Sigmoid colon (tissue), 7 donors: ENCODE data around the gene DDOST. TPM values are rescaled to one million over a fixed set of nuclear protein-coding genes. Genes with fewer than 3 reads are reported as not detected.

Experiments used
- DNase-seq: peaks from one replicate; pipeline ENCODE4 v3.0.0-alpha.2; 2019
- H3K27ac ChIP-seq, 4 donors: fragments of 200-600 bp; sonication (generic); one replicate each; pipeline ENCODE4 v1.5.1; 2016 to 2019; ENCODE audit warnings: mild to moderate bottlenecking in 1 of 4
- H3K27me3 ChIP-seq, 3 donors: fragments of 200-600 bp; sonication (generic); one replicate each; pipeline ENCODE4 v1.5.1; 2019; ENCODE audit warnings: mild to moderate bottlenecking in 1 of 3
- H3K36me3 ChIP-seq, 4 donors: fragments of 200-600 bp; sonication (generic); one replicate each; pipeline ENCODE4 v1.5.1; 2016 to 2019
- H3K4me1 ChIP-seq, 4 donors: fragments of 200-600 bp; sonication (generic); one replicate each; pipeline ENCODE4 v1.5.1; 2017 to 2019
- H3K4me3 ChIP-seq, 4 donors: fragments of 200-600 bp; sonication (generic); one replicate each; pipeline ENCODE4 v1.5.1; 2017 to 2019; ENCODE audit warnings: mild to moderate bottlenecking in 2 of 4, moderate library complexity in 1 of 4
- H3K9me3 ChIP-seq, 4 donors: fragments of 200-600 bp in 3 of 4; sonication (generic) in 3 of 4; one replicate each; pipeline versions ENCODE4 v1.5.1 to v1.6.1; 2013 to 2019
- EP300 ChIP-seq, 4 donors: sonication (generic); formaldehyde crosslinking; IDR thresholded peaks; one replicate each; pipeline ENCODE4 v1.6.1; 2017; ENCODE audit warnings: antibody characterized with exemption in 4 of 4
- POLR2A ChIP-seq, 2 donors: fragments of 450-650 bp; IDR thresholded peaks; one replicate each; pipeline ENCODE4 v1.6.1; 2016; ENCODE audit warnings: antibody characterized with exemption in 2 of 2, mild to moderate bottlenecking in 2 of 2, moderate library complexity in 2 of 2
- POLR2AphosphoS5 ChIP-seq, 4 donors: sonication (generic); formaldehyde crosslinking; IDR thresholded peaks; one replicate each; pipeline ENCODE4 v1.6.1; 2017; ENCODE audit warnings: antibody characterized with exemption in 4 of 4
- whole genome bisulfite sequencing, 2 donors: extraction: QIAGEN DNeasy Blood & Tissue Kit; methylation state at CpG; one replicate each; pipeline ENCODE4 v1.1.7; 2013; 5-methylcytosine and 5-hydroxymethylcytosine counted together
- intact Hi-C: fragments of 100-400 bp; cut with DNase I; formaldehyde crosslinking; loops from one replicate; pipeline ENCODE4 v1.15.1; 2023
- polyA plus RNA-seq, 3 donors: library from polyadenylated mRNA; stranded (reverse); fragments of 200-250 nt; gene quantifications; one replicate each; pipeline ENCODE4 v1.2.3, GENCODE V29; 2013
- total RNA-seq, 4 donors: library from RNA; depleted of rRNA; stranded (reverse); fragments of >200 nt; gene quantifications; one replicate each; pipeline ENCODE4 v1.1.0, GENCODE V29; 2016
- TF ChIP-seq, protein P1 (sequence below), 4 experiments: fragments of 450-650 bp in 3 of 4; fragments of 200-600 bp in 1 of 4; IDR thresholded peaks; one replicate each; pipeline ENCODE4 v1.5.1; 2016 to 2019; ENCODE audit warnings: antibody characterized with exemption in 4 of 4, mild to moderate bottlenecking in 3 of 4, moderate library complexity in 2 of 4
- donor health status: healthy with polysubstance abuse.
- donor health status: Bipolar disorder and iron deficiency.
- donor health status: healthy.

Gene DDOST
- total and polyA plus RNA-seq, 7 donors, result 61.3 to 243 (median 88.5) TPM

GRCh38 chr1:20658166-20658915 lies 2.8 kb downstream of the DDOST start:
- no peaks in the 10 kb centered on the region for H3K9me3 ChIP-seq
- DNase-seq, result no peak
- WGBS, 2 donors, result 88 to 92% methylated on average over 16 of the region's 16 CpGs
- no peak overlapping the region for H3K27ac ChIP-seq
- peaks cover 0 to 26% (median 23%) of the 10 kb centered on the region in 4 donors for H3K4me1 ChIP-seq
- H3K4me3 ChIP-seq, result no peak overlapping the region
- H3K27me3 ChIP-seq, result no peaks in the 10 kb centered on the region
- TF ChIP-seq POLR2AphosphoS5 (IDR thresholded peaks at IDR 0.05) (no peak), EP300 (IDR thresholded peaks at IDR 0.05) (no peak), POLR2A (IDR thresholded peaks at IDR 0.05) (no peak)
- TF ChIP-seq, protein P1, sequence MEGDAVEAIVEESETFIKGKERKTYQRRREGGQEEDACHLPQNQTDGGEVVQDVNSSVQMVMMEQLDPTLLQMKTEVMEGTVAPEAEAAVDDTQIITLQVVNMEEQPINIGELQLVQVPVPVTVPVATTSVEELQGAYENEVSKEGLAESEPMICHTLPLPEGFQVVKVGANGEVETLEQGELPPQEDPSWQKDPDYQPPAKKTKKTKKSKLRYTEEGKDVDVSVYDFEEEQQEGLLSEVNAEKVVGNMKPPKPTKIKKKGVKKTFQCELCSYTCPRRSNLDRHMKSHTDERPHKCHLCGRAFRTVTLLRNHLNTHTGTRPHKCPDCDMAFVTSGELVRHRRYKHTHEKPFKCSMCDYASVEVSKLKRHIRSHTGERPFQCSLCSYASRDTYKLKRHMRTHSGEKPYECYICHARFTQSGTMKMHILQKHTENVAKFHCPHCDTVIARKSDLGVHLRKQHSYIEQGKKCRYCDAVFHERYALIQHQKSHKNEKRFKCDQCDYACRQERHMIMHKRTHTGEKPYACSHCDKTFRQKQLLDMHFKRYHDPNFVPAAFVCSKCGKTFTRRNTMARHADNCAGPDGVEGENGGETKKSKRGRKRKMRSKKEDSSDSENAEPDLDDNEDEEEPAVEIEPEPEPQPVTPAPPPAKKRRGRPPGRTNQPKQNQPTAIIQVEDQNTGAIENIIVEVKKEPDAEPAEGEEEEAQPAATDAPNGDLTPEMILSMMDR (IDR thresholded peaks at IDR 0.05), result no peak
- intact Hi-C loops, result no loop called here
- H3K36me3 ChIP-seq, result peaks cover 22 to 52% (median 32%) of the 10 kb centered on the region in 4 donors

DNA sequence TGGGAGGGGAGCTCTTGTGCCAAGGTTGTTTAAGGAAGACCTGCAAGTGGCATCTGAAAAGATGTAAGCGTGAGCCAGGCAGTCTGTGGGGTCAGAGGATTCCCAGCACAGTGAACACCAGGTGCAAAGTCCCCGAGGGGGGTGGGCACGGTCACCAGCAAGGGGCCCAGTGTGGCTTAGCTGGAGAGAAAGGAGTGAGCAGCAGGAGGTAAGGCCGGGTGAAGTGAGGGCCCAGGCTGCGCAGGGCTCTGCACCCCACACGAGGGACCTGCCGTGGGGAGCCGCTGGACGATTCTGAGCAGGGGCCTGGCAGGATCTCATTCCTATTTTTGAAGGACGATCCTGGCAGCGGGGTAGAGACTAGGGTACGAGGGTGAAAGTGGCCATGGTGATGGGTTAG lies 4.1 kb downstream of the DDOST start:
- no peak for TF ChIP-seq POLR2AphosphoS5 (IDR thresholded peaks at IDR 0.05)
- no peak overlapping the region for H3K27ac ChIP-seq
- intact Hi-C loops, result no loop called here
- no peak overlapping the region for H3K4me3 ChIP-seq
- WGBS, 2 donors, result 89 to 92% methylated on average over 12 of the region's 12 CpGs
- no peaks in the 10 kb centered on the region for H3K9me3 ChIP-seq
- DNase-seq, result no peak
- H3K27me3 ChIP-seq, result no peaks in the 10 kb centered on the region
- peaks cover 28 to 65% (median 44%) of the 10 kb centered on the region in 4 donors for H3K36me3 ChIP-seq
- H3K4me1 ChIP-seq, result peaks cover 0 to 20% (median 19%) of the 10 kb centered on the region in 4 donors

DNA sequence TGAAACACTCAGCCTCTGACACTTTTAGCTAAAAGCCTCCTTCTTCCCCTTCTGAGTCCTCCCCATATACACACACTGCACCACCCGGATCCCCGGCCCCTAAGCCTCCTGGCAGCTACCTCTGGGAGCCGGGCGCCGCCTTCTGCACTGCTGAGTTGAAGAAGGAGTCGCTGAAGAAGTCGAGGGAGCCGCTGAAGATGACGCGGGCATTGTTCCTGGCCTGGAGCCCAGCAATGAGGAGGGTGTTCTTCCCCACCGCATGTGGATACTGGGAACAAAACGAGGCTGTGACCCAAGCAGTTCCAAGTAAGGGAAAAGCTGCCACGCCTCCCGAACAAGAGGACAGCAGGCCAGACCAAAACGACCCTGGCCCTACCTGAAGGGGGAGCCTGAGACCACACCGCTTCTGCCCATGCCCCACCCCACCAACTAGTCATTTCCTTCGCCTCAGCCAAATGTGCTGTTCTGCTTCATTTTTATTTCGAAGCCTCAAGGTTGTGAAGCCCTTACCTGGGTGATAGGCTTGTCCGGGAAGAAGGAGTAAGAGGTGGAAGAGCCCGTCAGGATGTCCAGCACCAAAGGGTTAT lies 7.0 kb downstream of the DDOST start:
- no peaks in the 10 kb centered on the region for H3K9me3 ChIP-seq
- H3K36me3 ChIP-seq, result peaks cover 43 to 91% (median 64%) of the 10 kb centered on the region in 4 donors
- 76 to 86% methylated on average over 20 of the region's 20 CpGs for WGBS, 2 donors
- H3K27me3 ChIP-seq, result no peaks in the 10 kb centered on the region
- peaks cover 0 to 3% (median under 1%) of the 10 kb centered on the region in 4 donors for H3K4me1 ChIP-seq
- TF ChIP-seq EP300 (IDR thresholded peaks at IDR 0.05), result no peak
- TF ChIP-seq, protein P1 (IDR thresholded peaks at IDR 0.05), result no peak
- no peak for TF ChIP-seq POLR2AphosphoS5 (IDR thresholded peaks at IDR 0.05)
- no peak for TF ChIP-seq POLR2A (IDR thresholded peaks at IDR 0.05)
- peak; percentile 74 for DNase-seq
- intact Hi-C loops, result no loop called here
- H3K27ac ChIP-seq, result peak overlapping the region in 2 of 4 donors; percentile 35 to 44
- H3K4me3 ChIP-seq, result no peak overlapping the region

DNA sequence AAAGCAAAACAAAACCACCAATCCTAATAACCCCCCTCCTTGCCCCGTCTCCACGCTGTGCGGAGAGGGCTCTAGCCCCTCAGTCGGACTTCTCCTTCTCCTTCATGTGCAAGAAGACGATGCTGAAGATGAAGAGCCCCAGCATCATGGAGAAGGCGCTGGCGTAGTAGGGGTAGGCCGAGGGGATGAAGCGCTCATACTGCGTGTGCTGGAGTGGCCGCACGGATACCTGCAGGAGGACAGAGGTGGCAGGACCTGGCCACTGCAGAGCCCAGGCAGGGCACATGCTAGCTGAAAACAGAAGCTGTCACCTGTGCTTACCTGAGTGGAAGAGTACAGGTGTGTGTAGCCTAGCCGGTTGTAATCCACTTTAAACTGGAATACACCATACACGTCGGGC lies 8.9 kb downstream of the DDOST start:
- intact Hi-C loops, result no loop called here
- H3K4me3 ChIP-seq, result no peak overlapping the region
- no peak overlapping the region for H3K27ac ChIP-seq
- no peaks in the 10 kb centered on the region for H3K27me3 ChIP-seq
- H3K4me1 ChIP-seq, result no peaks in the 10 kb centered on the region
- 96% methylated on average over 15 of the region's 15 CpGs for WGBS, 2 donors
- no peak for DNase-seq
- TF ChIP-seq EP300 (IDR thresholded peaks at IDR 0.05) (no peak), POLR2AphosphoS5 (IDR thresholded peaks at IDR 0.05) (no peak), POLR2A (IDR thresholded peaks at IDR 0.05) (no peak)
- H3K9me3 ChIP-seq, result no peaks in the 10 kb centered on the region
- peaks cover 56 to 97% (median 78%) of the 10 kb centered on the region in 4 donors for H3K36me3 ChIP-seq

DNA sequence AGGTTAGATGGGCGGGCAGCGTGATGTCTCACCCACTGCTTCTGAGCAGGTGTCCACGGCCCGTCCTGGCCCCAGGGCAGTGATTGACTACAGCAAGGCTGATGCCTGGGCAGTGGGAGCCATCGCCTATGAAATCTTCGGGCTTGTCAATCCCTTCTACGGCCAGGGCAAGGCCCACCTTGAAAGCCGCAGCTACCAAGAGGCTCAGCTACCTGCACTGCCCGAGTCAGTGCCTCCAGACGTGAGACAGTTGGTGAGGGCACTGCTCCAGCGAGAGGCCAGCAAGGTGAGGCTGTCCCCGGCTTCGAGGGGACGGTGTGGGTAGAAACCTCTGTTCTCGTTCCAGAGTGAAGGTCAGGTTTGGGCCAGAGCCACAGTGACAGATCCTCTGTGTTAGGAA lies 12.2 kb downstream of the DDOST start:
- Histone ChIP-seq H3K4me1 (no peaks in the 10 kb centered on the region), H3K9me3 (no peaks in the 10 kb centered on the region), H3K4me3 (no peak overlapping the region), H3K27ac (no peak overlapping the region), H3K36me3 (peaks cover 54 to 96% (median 76%) of the 10 kb centered on the region in 4 donors), H3K27me3 (no peaks in the 10 kb centered on the region)
- DNase-seq, result no peak
- 95% methylated on average over 15 of the region's 15 CpGs for WGBS, 2 donors
- intact Hi-C loops, result no loop called here
- no peak for TF ChIP-seq EP300 (IDR thresholded peaks at IDR 0.05)
- no peak for TF ChIP-seq POLR2A (IDR thresholded peaks at IDR 0.05)
- TF ChIP-seq POLR2AphosphoS5 (IDR thresholded peaks at IDR 0.05), result no peak

DNA sequence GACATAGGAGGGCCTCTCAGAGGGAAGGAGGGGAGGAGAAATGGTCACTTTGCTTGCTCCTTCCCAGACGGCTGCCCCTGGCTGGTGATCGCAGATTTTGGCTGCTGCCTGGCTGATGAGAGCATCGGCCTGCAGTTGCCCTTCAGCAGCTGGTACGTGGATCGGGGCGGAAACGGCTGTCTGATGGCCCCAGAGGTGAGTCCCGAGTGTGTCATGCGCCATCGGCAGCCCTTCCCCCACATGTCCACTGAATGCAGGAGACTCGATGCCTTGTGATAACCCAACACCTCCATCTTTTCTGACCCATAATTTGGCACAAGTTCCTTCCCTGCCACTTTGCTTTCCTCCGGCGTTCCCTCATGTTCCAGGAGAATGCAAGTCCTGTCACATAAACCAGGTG lies 12.7 kb downstream of the DDOST start:
- Histone ChIP-seq H3K4me1 (no peaks in the 10 kb centered on the region), H3K9me3 (no peaks in the 10 kb centered on the region), H3K36me3 (peaks cover 49 to 96% (median 73%) of the 10 kb centered on the region in 4 donors), H3K27me3 (no peaks in the 10 kb centered on the region), H3K4me3 (no peak overlapping the region), H3K27ac (no peak overlapping the region)
- WGBS, 2 donors, result 92 to 95% methylated on average over 13 of the region's 13 CpGs
- intact Hi-C loops, result no loop called here
- TF ChIP-seq, protein P1 (IDR thresholded peaks at IDR 0.05), result no peak
- TF ChIP-seq EP300 (IDR thresholded peaks at IDR 0.05), result no peak
- TF ChIP-seq POLR2AphosphoS5 (IDR thresholded peaks at IDR 0.05), result no peak
- no peak for TF ChIP-seq POLR2A (IDR thresholded peaks at IDR 0.05)
- no peak for DNase-seq
